Measurements from ENCODE around the gene WDR17. TPM values are rescaled to one million over a fixed set of nuclear protein-coding genes. Genes with fewer than 3 reads are reported as not detected.

WDR17 gene
- total RNA-seq, 2 donors from 2014 or later = 1.2 to 1.6 TPM

DNA sequence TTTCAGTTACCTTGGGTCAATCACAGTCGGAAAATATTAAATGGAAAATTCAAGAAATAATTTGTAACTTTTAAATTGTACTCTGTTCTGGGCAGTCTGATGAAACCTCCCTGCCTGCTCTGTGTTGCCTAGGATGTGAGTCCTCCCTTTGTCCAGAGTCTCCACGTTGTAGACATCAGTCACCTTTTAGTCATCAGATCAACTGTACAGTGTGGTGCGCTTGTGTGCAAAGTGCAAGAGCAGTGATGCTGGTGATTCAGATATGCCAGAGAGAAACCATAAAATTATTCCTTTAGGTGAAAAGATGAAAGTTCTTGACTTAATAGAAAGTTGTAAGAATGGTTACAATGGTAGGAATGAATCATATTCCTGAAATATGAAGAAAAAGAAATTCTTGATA lies 128.3 kb downstream of the WDR17 start:
- TF ChIP-seq CTCF (IDR thresholded peaks at IDR 0.05) = no peak
- Histone ChIP-seq H3K9me3 (no peaks in the 10 kb centered on the region), H3K4me1 (no peaks in the 10 kb centered on the region), H3K9ac (ENCODE audit: low read depth in 2 of 2, low read length in 2 of 2) (no peak overlapping the region), H3K27ac (no peak overlapping the region), H3K4me3 (no peak overlapping the region), H3K27me3 (no peaks in the 10 kb centered on the region), H3K36me3 (no peaks in the 10 kb centered on the region)
- intact Hi-C loops (cut with DNase I) = loop anchor here (10.0 kb wide), 1 partner anchor 131 kb away; no protein-coding TSS in a partner anchor
- DNase-seq = no peak

GRCh38 chr4:176195184-176195978 lies 129.7 kb downstream of the WDR17 start, which contains the start of gene SPATA4:
SPATA4 (minus strand) TSS chr4:176195585; CDS start chr4:176195562, 23 bp downstream.
- no peak for TF ChIP-seq CTCF (IDR thresholded peaks at IDR 0.05)
- peak; percentile 94 for DNase-seq
- peak within 1 kb of the TSS; percentile 46 for H3K4me3 ChIP-seq

GRCh38 chr4:176198316-176198903 lies 132.8 kb downstream of the WDR17 start:
- no peaks in the 10 kb centered on the region for H3K9me3 ChIP-seq
- no peaks in the 10 kb centered on the region for H3K27me3 ChIP-seq
- H3K36me3 ChIP-seq = no peaks in the 10 kb centered on the region
- H3K4me1 ChIP-seq = no peaks in the 10 kb centered on the region
- TF ChIP-seq CTCF (IDR thresholded peaks at IDR 0.05) = no peak
- no peak overlapping the region for H3K9ac ChIP-seq (ENCODE audit: low read depth in 2 of 2, low read length in 2 of 2)
- no peak overlapping the region for H3K4me3 ChIP-seq
- intact Hi-C loops (cut with DNase I) = loop anchor here (10.0 kb wide), 1 partner anchor 126 kb away; no protein-coding TSS in a partner anchor
- H3K27ac ChIP-seq = no peak overlapping the region
- DNase-seq = no peak

More at GRCh38 chr4:176195184-176195978, 129.7 kb downstream of the WDR17 start, which contains the start of gene SPATA4:
- no peaks in the 10 kb centered on the region for H3K4me1 ChIP-seq
- H3K9me3 ChIP-seq = no peaks in the 10 kb centered on the region
- no peaks in the 10 kb centered on the region for H3K36me3 ChIP-seq
- H3K27ac ChIP-seq = peak within 1 kb of the TSS; percentile 14
- intact Hi-C loops (cut with DNase I) = loop anchor here (10.0 kb wide), 1 partner anchor 129 kb away; no protein-coding TSS in a partner anchor
- H3K27me3 ChIP-seq = no peaks in the 10 kb centered on the region
- peak within 1 kb of the TSS; percentile 61 to 70 for H3K9ac ChIP-seq (ENCODE audit: low read depth in 2 of 2, low read length in 2 of 2)

GRCh38 chr4:176205299-176205698 lies 139.7 kb downstream of the WDR17 start:
- Histone ChIP-seq H3K36me3 (no peaks in the 10 kb centered on the region), H3K27ac (no peak overlapping the region), H3K9ac (ENCODE audit: low read depth in 2 of 2, low read length in 2 of 2) (no peak overlapping the region), H3K9me3 (no peaks in the 10 kb centered on the region), H3K27me3 (no peaks in the 10 kb centered on the region), H3K4me3 (no peak overlapping the region), H3K4me1 (no peaks in the 10 kb centered on the region)
- intact Hi-C loops (cut with DNase I) = no loop called here
- DNase-seq = no peak
- TF ChIP-seq CTCF (IDR thresholded peaks at IDR 0.05) = no peak

DNA sequence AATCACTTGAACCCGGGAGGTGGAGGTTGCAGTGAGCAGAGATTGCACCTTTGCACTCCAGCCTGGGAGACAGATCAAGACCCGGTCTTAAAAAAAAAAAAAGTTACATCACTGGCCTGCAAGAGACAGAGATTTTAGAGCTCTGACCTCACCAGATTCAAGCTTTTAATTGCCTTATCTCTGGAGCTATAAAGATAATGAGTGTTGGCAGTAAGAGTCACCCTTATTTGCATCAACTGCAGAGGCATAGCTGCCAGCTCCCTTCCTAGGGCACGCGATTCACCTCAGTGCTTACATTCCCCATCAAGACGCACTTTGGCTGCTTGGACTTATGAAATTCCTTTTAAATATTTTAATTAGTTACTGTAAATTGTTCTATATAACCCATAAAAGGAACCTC lies 142.2 kb downstream of the WDR17 start:
- no peak for DNase-seq
- Histone ChIP-seq H3K36me3 (no peaks in the 10 kb centered on the region), H3K4me3 (no peak overlapping the region), H3K27ac (no peak overlapping the region), H3K9ac (ENCODE audit: low read depth in 2 of 2, low read length in 2 of 2) (no peak overlapping the region), H3K27me3 (no peaks in the 10 kb centered on the region), H3K4me1 (no peaks in the 10 kb centered on the region), H3K9me3 (no peaks in the 10 kb centered on the region)
- no peak for TF ChIP-seq CTCF (IDR thresholded peaks at IDR 0.05)
- intact Hi-C loops (cut with DNase I) = no loop called here
